HepG2 (cell line): ENCODE data around the gene SULT4A1. TPM values are rescaled to one million over a fixed set of nuclear protein-coding genes. Genes with fewer than 3 reads are reported as not detected.

Experiments
- BRCA1 ChIP-seq: sonication (generic); formaldehyde crosslinking; IDR thresholded peaks from 2 replicates; pipeline ENCODE4 v1.4.0; 2020; ENCODE audit warnings: missing genetic modification reagents
- HMGXB4 ChIP-seq, 2 experiments: sonication (generic) in 1 of 2; formaldehyde crosslinking in 1 of 2; IDR thresholded peaks; 2 replicates each; pipeline versions ENCODE4 v1.4.0 to v1.6.1; 2018 to 2020; ENCODE audit warnings: missing genetic modification reagents in 2 of 2, borderline replicate concordance in 1 of 2, low read depth in 1 of 2, mild to moderate bottlenecking in 1 of 2, missing biosample characterization in 1 of 2
- KIAA2018 ChIP-seq: sonication (generic); formaldehyde crosslinking; IDR thresholded peaks from 2 replicates; pipeline ENCODE4 v1.5.0; 2020; ENCODE audit warnings: mild to moderate bottlenecking, missing genetic modification reagents, borderline replicate concordance
- NCOA5 ChIP-seq: sonication (generic); formaldehyde crosslinking; IDR thresholded peaks from 2 replicates; pipeline ENCODE4 v1.4.0; 2020; ENCODE audit warnings: missing genetic modification reagents
- PLSCR1 ChIP-seq: sonication (generic); formaldehyde crosslinking; IDR thresholded peaks from 2 replicates; pipeline ENCODE4 v1.5.0; 2020; ENCODE audit warnings: missing genetic modification reagents, mild to moderate bottlenecking, borderline replicate concordance
- STAT5B ChIP-seq: sonication (generic); formaldehyde crosslinking; IDR thresholded peaks from 2 replicates; pipeline ENCODE4 v1.4.0; 2020; ENCODE audit warnings: missing genetic modification reagents
- USF2 ChIP-seq, 2 experiments: sonication (generic) in 1 of 2; formaldehyde crosslinking in 1 of 2; IDR thresholded peaks; 2 replicates each; pipeline versions ENCODE4 v1.5.1 to v1.6.1; 2011 to 2020; ENCODE audit warnings: borderline replicate concordance in 1 of 2, low read depth in 1 of 2, low read length in 1 of 2, mild to moderate bottlenecking in 1 of 2, missing genetic modification reagents in 1 of 2, moderate library complexity in 1 of 2
- ZEB1 ChIP-seq: IDR thresholded peaks from 2 replicates; pipeline ENCODE4 v1.6.1; 2012; ENCODE audit warnings: mild to moderate bottlenecking, low read depth, inconsistent platforms; ENCODE audit not compliant: insufficient replicate concordance
- ZNF18 ChIP-seq: sonication (generic); formaldehyde crosslinking; IDR thresholded peaks from 2 replicates; pipeline ENCODE4 v1.8.0; 2022; ENCODE audit warnings: mild to moderate bottlenecking, missing genetic modification reagents; ENCODE audit not compliant: insufficient replicate concordance
- polyA plus RNA-seq, 8 experiments: library from polyadenylated mRNA; depleted of rRNA in 3 of 8; stranded (reverse) in 7 of 8; unstranded in 1 of 8; fragments of >200 nt; fragmentation: Illumina TruSeq in 4 of 8; extraction: Trizol in 4 of 8; gene quantifications; 2 replicates each; pipeline versions ENCODE4 v1.2.1 to v1.2.3, GENCODE V29; 2011 to 2016; ENCODE audit warnings: low read depth in 4 of 8, missing spikeins in 1 of 8, mixed read lengths in 1 of 8; ENCODE audit not compliant: insufficient read depth in 1 of 8
- total RNA-seq, 5 experiments: library from RNA; depleted of rRNA; stranded (reverse); fragments of >200 nt; fragmentation: Illumina TruSeq; extraction: Trizol; gene quantifications; 2 replicates each; pipeline ENCODE4 v1.2.3, GENCODE V29; 2016; ENCODE audit warnings: low read depth in 1 of 5

Gene SULT4A1
- total and polyA plus RNA-seq, 2 of the 13 experiments (the other 11 are each of a cell fraction or from before 2014, with no cell fraction given), result not detected

- no peak for TF ChIP-seq ZNF18 (CRISPR knock-in tag)
- no peak for TF ChIP-seq KIAA2018 (CRISPR knock-in tag)
- TF ChIP-seq USF2 (IDR thresholded peaks at IDR 0.05; ENCODE audit: low read depth, low read length), result no peak
- no peak for TF ChIP-seq USF2 (CRISPR knock-in tag; IDR thresholded peaks at IDR 0.05; ENCODE audit: borderline replicate concordance)
- TF ChIP-seq NCOA5 (CRISPR knock-in tag), result no peak
- TF ChIP-seq PLSCR1, result no peak
- no peak for TF ChIP-seq ZEB1
- no peak for TF ChIP-seq HMGXB4 (CRISPR knock-in tag; IDR thresholded peaks at IDR 0.05; ENCODE audit: borderline replicate concordance in 1 of 2, low read depth in 1 of 2)
- no peak for TF ChIP-seq BRCA1 (CRISPR knock-in tag)
- no peak for TF ChIP-seq STAT5B (CRISPR knock-in tag)
These were observed 38.9 kb downstream of the SULT4A1 start (continued) for GRCh38 chr22:43823353-43823908.
